ENCODE measurements around the gene PABPC1L.

GRCh38 chr20:44916586-44916985 lies 6.7 kb downstream of the PABPC1L start:
- TF ChIP-seq, protein P1, sequence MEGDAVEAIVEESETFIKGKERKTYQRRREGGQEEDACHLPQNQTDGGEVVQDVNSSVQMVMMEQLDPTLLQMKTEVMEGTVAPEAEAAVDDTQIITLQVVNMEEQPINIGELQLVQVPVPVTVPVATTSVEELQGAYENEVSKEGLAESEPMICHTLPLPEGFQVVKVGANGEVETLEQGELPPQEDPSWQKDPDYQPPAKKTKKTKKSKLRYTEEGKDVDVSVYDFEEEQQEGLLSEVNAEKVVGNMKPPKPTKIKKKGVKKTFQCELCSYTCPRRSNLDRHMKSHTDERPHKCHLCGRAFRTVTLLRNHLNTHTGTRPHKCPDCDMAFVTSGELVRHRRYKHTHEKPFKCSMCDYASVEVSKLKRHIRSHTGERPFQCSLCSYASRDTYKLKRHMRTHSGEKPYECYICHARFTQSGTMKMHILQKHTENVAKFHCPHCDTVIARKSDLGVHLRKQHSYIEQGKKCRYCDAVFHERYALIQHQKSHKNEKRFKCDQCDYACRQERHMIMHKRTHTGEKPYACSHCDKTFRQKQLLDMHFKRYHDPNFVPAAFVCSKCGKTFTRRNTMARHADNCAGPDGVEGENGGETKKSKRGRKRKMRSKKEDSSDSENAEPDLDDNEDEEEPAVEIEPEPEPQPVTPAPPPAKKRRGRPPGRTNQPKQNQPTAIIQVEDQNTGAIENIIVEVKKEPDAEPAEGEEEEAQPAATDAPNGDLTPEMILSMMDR (IDR thresholded peaks at IDR 0.05) = no peak
- TF ChIP-seq NR1H2 (CRISPR knock-in tag; IDR thresholded peaks at IDR 0.05) (no peak), MAX (CRISPR knock-in tag; IDR thresholded peaks at IDR 0.05) (no peak), NR3C1 (CRISPR knock-in tag; conservative IDR thresholded peaks at IDR 0.05; ENCODE audit: low read depth) (no peak), CREB1 (CRISPR knock-in tag; IDR thresholded peaks at IDR 0.05) (no peak), MYBL2 (CRISPR knock-in tag; IDR thresholded peaks at IDR 0.05) (no peak), SP1 (CRISPR knock-in tag; conservative IDR thresholded peaks at IDR 0.05) (no peak), KAT7 (CRISPR knock-in tag; IDR thresholded peaks at IDR 0.05; ENCODE audit: borderline replicate concordance) (no peak), FOXK1 (CRISPR knock-in tag; IDR thresholded peaks at IDR 0.05) (no peak)
- TF ChIP-seq, protein P2, sequence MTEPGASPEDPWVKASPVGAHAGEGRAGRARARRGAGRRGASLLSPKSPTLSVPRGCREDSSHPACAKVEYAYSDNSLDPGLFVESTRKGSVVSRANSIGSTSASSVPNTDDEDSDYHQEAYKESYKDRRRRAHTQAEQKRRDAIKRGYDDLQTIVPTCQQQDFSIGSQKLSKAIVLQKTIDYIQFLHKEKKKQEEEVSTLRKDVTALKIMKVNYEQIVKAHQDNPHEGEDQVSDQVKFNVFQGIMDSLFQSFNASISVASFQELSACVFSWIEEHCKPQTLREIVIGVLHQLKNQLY (CRISPR knock-in tag; IDR thresholded peaks at IDR 0.05) = no peak
- TF ChIP-seq, protein P3, sequence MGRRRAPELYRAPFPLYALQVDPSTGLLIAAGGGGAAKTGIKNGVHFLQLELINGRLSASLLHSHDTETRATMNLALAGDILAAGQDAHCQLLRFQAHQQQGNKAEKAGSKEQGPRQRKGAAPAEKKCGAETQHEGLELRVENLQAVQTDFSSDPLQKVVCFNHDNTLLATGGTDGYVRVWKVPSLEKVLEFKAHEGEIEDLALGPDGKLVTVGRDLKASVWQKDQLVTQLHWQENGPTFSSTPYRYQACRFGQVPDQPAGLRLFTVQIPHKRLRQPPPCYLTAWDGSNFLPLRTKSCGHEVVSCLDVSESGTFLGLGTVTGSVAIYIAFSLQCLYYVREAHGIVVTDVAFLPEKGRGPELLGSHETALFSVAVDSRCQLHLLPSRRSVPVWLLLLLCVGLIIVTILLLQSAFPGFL (CRISPR knock-in tag; IDR thresholded peaks at IDR 0.05; ENCODE audit: borderline replicate concordance) = no peak
- TF ChIP-seq, protein P4, sequence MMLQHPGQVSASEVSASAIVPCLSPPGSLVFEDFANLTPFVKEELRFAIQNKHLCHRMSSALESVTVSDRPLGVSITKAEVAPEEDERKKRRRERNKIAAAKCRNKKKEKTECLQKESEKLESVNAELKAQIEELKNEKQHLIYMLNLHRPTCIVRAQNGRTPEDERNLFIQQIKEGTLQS (CRISPR knock-in tag; conservative IDR thresholded peaks at IDR 0.05) = no peak

Measured in WTC11 (cell line).